ENCODE measurements around the gene SLC4A5.
"Not testable (repeated sequence)": the region's sequence is repeated elsewhere in the genome, so short reads cannot be mapped to it uniquely, and the experiment has no call there.

GRCh38 chr2:74215771-74216170 is 127.4 kb downstream of the SLC4A5 start:
- not testable (repeated sequence) for TF ChIP-seq CTCF (tag by site-specific recombination; IDR thresholded peaks at IDR 0.05); ZNF184 (tag by site-specific recombination; IDR thresholded peaks at IDR 0.05); ZNF133 (tag by site-specific recombination; IDR thresholded peaks at IDR 0.05); YY1 (tag by site-specific recombination; IDR thresholded peaks at IDR 0.05); ZNF175 (tag by site-specific recombination; IDR thresholded peaks at IDR 0.05); ZNF391 (tag by site-specific recombination; IDR thresholded peaks at IDR 0.05; ENCODE audit: borderline replicate concordance, low read depth); ZNF670 (tag by site-specific recombination; IDR thresholded peaks at IDR 0.05; ENCODE audit: low read depth); ZNF610 (tag by site-specific recombination; IDR thresholded peaks at IDR 0.05; ENCODE audit: borderline replicate concordance); ZNF335 (tag by site-specific recombination; conservative IDR thresholded peaks at IDR 0.05)
- TF ChIP-seq, protein P1, sequence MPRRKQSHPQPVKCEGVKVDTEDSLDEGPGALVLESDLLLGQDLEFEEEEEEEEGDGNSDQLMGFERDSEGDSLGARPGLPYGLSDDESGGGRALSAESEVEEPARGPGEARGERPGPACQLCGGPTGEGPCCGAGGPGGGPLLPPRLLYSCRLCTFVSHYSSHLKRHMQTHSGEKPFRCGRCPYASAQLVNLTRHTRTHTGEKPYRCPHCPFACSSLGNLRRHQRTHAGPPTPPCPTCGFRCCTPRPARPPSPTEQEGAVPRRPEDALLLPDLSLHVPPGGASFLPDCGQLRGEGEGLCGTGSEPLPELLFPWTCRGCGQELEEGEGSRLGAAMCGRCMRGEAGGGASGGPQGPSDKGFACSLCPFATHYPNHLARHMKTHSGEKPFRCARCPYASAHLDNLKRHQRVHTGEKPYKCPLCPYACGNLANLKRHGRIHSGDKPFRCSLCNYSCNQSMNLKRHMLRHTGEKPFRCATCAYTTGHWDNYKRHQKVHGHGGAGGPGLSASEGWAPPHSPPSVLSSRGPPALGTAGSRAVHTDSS (tag by site-specific recombination; IDR thresholded peaks at IDR 0.05) = not testable (repeated sequence)
- TF ChIP-seq, protein P2, sequence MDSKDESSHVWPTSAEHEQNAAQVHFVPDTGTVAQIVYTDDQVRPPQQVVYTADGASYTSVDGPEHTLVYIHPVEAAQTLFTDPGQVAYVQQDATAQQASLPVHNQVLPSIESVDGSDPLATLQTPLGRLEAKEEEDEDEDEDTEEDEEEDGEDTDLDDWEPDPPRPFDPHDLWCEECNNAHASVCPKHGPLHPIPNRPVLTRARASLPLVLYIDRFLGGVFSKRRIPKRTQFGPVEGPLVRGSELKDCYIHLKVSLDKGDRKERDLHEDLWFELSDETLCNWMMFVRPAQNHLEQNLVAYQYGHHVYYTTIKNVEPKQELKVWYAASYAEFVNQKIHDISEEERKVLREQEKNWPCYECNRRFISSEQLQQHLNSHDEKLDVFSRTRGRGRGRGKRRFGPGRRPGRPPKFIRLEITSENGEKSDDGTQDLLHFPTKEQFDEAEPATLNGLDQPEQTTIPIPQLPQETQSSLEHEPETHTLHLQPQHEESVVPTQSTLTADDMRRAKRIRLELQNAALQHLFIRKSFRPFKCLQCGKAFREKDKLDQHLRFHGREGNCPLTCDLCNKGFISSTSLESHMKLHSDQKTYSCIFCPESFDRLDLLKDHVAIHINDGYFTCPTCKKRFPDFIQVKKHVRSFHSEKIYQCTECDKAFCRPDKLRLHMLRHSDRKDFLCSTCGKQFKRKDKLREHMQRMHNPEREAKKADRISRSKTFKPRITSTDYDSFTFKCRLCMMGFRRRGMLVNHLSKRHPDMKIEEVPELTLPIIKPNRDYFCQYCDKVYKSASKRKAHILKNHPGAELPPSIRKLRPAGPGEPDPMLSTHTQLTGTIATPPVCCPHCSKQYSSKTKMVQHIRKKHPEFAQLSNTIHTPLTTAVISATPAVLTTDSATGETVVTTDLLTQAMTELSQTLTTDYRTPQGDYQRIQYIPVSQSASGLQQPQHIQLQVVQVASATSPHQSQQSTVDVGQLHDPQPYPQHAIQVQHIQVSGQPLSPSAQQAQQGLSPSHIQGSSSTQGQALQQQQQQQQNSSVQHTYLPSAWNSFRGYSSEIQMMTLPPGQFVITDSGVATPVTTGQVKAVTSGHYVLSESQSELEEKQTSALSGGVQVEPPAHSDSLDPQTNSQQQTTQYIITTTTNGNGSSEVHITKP (tag by site-specific recombination; IDR thresholded peaks at IDR 0.05) = not testable (repeated sequence)
- TF ChIP-seq, protein P3, sequence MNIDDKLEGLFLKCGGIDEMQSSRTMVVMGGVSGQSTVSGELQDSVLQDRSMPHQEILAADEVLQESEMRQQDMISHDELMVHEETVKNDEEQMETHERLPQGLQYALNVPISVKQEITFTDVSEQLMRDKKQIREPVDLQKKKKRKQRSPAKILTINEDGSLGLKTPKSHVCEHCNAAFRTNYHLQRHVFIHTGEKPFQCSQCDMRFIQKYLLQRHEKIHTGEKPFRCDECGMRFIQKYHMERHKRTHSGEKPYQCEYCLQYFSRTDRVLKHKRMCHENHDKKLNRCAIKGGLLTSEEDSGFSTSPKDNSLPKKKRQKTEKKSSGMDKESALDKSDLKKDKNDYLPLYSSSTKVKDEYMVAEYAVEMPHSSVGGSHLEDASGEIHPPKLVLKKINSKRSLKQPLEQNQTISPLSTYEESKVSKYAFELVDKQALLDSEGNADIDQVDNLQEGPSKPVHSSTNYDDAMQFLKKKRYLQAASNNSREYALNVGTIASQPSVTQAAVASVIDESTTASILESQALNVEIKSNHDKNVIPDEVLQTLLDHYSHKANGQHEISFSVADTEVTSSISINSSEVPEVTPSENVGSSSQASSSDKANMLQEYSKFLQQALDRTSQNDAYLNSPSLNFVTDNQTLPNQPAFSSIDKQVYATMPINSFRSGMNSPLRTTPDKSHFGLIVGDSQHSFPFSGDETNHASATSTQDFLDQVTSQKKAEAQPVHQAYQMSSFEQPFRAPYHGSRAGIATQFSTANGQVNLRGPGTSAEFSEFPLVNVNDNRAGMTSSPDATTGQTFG (tag by site-specific recombination; IDR thresholded peaks at IDR 0.05; ENCODE audit: borderline replicate concordance) = not testable (repeated sequence)

All from HEK293 (cell line).